Hematopoietic multipotent progenitor cell (in vitro differentiated cells): Measurements from ENCODE around the gene NDUFAF8. TPM values are rescaled to one million over a fixed set of nuclear protein-coding genes. Genes with fewer than 3 reads are reported as not detected.

Experiments
- DNase-seq, 3 donors: peaks; one replicate each; pipeline ENCODE4 v3.0.0-alpha.2; 2011 to 2015; ENCODE audit warnings: low read depth in 2 of 3, low spot score in 2 of 3
- total RNA-seq: library from RNA; depleted of rRNA; stranded (reverse); fragments of >200 nt; gene quantifications from one replicate; pipeline ENCODE4 v1.2.3, GENCODE V29; 2012

The NDUFAF8 gene
- total RNA-seq, 1 donor = 17.0 TPM

DNA sequence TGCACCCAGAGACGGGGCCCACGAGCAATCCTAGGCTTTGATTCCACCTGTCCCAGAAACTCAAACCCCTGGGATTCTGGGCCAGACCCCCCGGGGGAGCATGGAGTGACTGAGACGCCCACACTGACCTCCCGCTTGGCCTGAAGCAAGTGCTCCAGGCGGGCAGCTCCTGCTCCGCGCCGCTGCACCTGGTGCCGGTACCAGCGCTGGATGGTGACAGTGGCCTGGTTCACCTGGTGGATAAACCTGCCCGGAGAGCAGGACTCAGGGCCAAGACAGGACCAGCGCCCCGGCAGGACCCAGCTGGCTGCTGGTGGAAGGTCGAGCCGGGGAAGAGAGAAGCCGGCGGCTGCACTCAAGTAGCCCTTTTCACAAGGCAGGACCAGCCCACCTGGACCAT, 38.9 kb upstream of the NDUFAF8 start:
- no peak for DNase-seq

DNA sequence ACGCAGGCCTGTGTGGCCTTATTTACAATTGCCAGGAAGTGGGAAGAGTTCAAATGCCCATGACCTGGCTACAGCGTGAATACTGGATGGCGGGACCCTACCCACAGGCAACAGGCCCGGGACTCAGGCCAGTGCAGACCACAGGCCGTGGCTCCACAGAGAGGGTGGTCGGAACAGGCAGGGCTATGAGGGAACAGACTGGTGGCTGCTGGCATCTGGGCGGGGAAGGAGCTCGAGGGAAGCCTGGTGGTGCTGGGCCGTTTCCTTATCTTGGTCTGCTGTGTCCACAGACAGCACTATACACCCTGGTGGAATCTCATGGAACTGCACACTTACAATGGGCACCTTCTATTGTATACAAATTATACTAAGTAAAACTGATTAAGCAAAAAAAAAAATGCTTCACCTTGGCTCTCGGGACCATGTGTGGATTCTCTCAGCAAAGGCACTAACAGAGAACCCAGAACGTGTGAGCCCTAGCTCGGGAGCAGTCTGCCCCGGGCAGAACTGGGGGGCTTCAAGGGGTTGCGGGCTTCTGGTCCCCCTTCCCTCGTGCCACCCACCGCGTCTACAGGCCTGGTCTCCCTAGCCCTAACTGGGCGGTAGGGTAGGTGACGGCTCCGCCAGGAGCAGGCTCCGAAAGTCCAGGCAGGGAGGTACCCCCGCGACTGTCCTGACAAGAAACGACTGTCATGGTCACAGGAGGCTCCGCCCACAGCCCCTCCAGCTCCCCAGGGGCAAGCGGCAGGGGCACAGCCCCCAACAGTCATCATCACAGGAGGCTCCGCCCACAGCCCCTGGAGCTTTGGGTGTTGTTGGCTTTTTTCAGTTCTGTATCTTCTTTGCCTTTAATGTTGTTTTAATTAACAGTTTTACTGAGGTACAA, 38.2 kb upstream of the NDUFAF8 start:
- DNase-seq = peak in 2 of 3 donors; percentile 81 to 90

- DNase-seq = no peak
Measured at GRCh38 chr17:81202318-81202717, 36.8 kb upstream of the NDUFAF8 start.

GRCh38 chr17:81203136-81203535, 36.0 kb upstream of the NDUFAF8 start:
- DNase-seq = no peak

- no peak for DNase-seq
Measured at GRCh38 chr17:81204578-81204977, 34.5 kb upstream of the NDUFAF8 start.

GRCh38 chr17:81206166-81206565, 33.0 kb upstream of the NDUFAF8 start:
- DNase-seq = no peak

DNA sequence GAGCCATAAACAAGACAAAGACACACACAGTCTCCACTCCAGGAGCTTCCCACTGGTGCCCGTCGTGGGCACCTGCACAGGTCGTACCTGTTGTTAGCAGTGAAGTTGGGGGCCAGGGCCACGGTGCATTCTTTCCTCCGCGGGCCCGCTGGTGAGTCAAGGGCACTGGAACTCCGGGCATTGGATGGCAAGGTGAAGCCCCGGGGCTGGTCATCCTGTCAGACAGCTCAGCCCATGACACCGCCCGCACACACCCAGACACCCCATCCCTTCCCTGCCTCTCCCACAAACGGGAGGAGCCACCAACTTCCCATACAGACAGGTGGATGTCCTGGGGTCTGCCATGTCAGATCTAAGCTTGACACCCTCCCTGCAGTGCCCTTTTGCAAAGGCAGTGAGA, 32.5 kb upstream of the NDUFAF8 start:
- DNase-seq = no peak

- peak in 2 of 3 donors; percentile 72 to 90 for DNase-seq
Measured at GRCh38 chr17:81207610-81208581, 31.2 kb upstream of the NDUFAF8 start.

DNA sequence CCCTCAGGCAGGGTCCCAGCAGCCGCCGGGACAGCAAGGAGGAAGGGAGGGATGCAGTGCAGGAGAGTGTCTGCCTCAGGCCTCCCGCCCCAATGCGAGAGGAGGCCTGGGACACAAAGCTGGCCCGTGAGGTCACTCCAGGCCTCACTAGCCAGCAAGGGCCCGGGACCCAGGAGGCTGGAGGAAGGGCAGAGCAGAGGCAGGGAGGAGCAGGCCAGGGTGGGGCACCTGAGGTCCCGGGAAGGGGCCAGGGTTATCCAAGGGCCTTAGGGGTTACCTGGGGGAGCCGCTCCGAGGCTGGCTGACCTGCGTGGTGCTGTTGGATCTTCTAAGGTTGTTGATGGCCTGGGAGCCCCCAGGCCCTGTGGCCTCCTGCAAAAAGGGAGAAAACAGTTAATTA, 30.5 kb upstream of the NDUFAF8 start:
- no peak for DNase-seq

GRCh38 chr17:81209141-81209540, 30.0 kb upstream of the NDUFAF8 start:
- no peak for DNase-seq

DNA sequence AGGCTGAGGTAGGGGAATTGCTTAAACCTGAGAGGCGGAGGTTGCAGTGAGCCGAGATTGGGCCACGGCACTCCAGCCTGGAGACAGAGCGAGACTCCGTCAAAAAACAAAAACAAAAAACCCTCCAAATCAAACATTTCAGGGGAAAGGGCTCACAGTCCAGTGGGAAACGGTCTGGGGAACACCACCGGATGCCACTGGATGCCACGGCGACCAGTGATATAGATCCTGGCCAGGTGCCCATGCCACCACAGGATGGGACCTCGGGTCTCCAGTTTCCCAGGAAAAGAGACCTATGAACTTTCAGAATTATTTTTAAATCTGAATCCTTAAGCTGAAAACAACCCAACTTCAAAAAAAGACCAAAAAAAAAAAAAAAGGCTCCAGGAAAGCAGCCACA, 28.7 kb upstream of the NDUFAF8 start:
- no peak for DNase-seq

DNA sequence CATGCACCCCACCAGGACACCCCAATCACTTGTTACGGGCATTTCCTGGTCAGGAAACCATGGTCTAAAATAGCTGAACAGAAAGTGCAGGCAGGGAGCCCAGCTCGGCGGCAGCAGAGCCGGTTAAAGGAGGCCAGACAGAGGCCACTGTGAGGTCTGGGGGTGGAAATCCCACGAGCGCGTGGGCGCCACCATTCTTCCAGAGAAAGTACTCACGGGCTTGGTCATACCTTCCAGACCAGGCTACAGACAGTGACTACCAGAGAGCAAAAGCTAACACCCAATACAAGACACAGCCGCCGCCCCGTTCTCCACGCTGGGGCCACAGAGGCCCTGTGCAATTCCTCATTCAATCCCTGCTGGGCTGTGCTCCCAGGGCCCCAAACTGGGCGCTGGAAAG, 28.2 kb upstream of the NDUFAF8 start:
- DNase-seq = peak in 1 of 3 donors; percentile 4

GRCh38 chr17:81212365-81212764, 26.8 kb upstream of the NDUFAF8 start:
- DNase-seq = no peak

- DNase-seq = no peak
Measured at GRCh38 chr17:81213978-81214377, 25.1 kb upstream of the NDUFAF8 start.

DNA sequence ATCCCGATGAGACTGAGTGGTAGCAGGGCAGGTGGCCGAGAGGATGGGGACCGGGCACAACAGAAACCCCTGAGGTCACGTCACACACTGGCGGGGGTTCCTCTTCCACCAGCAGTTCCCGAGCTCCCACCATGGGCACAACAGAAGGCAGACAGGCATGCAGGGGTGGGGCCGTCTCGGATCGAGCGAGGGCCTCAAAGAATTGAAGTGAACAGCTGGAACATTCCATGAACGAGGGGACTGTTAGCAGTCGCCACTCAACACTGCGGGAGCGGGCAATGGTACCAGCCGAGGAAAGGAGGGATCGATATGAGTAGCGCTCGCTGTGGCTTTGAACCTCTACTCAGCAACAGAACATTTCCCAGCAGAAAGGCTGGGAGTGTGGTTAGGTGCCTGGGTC, 21.6 kb upstream of the NDUFAF8 start:
- no peak for DNase-seq

GRCh38 chr17:81218459-81218858, 20.7 kb upstream of the NDUFAF8 start:
- no peak for DNase-seq

DNA sequence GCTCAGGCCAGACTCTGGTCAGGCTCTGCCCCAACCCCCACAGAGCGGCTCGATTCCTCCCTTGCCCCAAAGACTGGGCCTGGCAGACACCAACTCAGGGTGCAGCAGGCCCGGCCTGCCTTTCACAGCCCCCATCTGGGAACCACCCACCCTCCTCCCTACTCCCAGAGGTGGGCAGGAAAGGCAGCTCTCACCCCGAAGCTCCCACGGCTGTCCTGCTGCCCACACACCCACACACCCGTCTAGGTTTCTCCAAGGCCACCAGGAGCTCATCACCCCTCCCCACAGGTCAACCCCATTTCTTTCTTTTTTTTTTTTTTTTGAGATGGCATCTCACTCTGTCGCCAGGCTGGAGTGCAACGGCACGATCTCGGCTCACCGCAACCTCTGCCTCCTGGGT, 20.1 kb upstream of the NDUFAF8 start:
- DNase-seq = no peak

DNA sequence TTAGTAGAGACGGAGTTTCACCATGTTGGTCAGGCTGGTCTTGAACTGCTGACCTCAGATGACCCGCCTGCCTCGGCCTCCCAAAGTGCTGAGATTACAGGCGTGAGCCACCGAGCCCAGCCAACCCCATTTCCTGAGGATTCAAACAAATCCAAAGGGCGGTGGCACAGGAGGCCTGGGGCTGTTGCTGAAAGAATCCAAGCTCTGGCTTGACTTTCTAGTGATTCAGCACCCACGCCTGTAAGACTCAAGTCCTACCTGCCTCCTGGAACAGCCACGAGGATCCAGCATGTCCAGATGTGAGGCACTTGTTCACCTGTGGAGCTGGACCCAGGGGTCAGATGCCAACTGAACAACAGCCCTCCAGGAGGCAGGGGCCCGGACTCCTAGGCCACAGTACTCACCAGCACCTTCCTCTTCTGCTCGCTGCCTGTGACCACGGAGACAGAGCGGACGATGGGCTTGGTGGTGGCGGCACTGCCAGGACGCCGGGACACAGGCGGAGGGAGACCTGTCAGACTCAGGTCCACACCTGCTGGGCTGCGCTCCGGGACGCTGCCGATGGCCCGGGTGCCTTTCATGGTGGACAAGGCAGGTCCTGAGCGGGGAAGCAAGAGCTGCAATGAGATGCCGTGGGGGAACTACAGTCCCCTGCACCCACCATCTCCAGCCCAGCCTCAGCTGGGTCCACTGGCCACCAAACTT, 19.5 kb upstream of the NDUFAF8 start:
- DNase-seq = no peak

- no peak for DNase-seq
Measured at GRCh38 chr17:81221371-81221841, 17.7 kb upstream of the NDUFAF8 start.

DNA sequence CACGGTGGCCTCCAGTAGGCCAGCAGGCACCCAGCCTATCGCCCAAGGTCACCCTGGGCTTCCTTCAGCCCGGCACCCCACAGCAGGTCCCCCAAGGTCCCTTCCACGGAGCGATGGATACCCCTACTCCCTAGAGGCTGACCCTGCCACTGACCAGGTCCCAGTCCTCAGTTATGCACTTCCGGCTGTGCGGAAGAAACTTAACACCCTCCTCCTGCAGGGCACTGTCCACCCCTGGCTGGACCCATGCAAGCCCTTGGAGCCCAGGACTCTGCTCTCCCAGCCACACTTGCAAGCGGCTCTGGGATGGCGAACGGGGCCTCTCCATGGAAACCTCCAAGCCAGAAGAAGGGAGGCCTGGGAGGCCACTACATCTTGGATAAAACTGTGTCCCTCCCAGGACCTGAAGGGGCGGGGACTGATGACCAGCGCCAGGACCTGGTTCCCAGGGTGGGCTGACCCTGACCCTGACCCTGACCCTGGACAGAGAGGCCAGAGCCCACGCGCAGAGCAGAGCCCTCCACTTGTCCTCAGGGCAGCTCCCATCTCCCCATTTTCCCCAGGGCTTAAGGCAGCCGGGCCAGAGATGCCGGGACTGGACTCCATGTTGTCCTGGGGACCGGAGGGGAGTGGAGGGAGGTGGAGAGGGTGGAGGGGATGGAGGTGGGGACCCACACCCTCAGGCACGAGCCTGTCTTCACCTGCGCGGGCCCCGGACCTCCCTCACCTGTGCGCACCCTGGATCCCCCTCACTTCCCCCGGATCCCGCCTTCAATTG, 17.1 kb upstream of the NDUFAF8 start:
- no peak for DNase-seq
